Measurements from ENCODE around the gene ZCCHC24.

DNA sequence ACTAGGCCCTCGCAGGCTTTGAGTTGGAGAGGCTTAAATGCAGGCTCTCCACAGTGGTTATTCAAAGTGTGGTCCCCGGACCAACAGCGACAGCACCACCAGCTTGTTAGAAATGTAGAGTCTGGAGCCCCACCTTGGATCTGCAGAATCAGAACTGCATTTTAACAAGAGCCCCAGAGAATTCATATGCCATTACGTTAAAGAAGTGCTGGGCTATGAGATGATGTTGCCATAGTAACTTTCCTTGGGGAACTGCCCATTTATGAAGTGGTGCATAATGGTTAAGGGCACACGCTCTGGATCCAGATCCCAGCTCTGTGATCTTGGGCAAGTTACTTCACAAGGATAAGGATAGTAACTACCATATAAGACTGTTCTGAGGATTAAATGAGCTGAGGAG is 48.9 kb downstream of the ZCCHC24 start:
- TF ChIP-seq CTCF (conservative IDR thresholded peaks at IDR 0.05; ENCODE audit: low read length) (no peak), EZH2phosphoT487 (IDR thresholded peaks at IDR 0.05; ENCODE audit: borderline replicate concordance, low read depth, low read length) (no peak)

Measured in OCI-LY7 (cell line).